ENCODE measurements around the gene HDDC3. TPM values are rescaled to one million over a fixed set of nuclear protein-coding genes. Genes with fewer than 3 reads are reported as not detected.
"Not testable (repeated sequence)": the region's sequence is repeated elsewhere in the genome, so short reads cannot be mapped to it uniquely, and the experiment has no call there.

The HDDC3 gene
- total and polyA plus RNA-seq, 3 experiments from 2014 or later: 34.7 to 43.5 (median 39.5) TPM

- H3K27me3 ChIP-seq (ENCODE audit: insufficient read depth, low read length, poor library complexity, severe bottlenecking); H3K4me3 ChIP-seq (ENCODE audit: low read length); H3K9me3 Mint-ChIP-seq; H3K27ac ChIP-seq (ENCODE audit: low read depth, low read length); H3K9me3 ChIP-seq (ENCODE audit: low read length); H3K27me3 Mint-ChIP-seq; DNase-seq; H3K36me3 ChIP-seq (ENCODE audit: insufficient read depth, low read length): not testable (repeated sequence)
- POLR2A ChIA-PET: interaction anchor here (0.8 kb wide), 1 partner anchor 28 kb away, joined by 11 read pairs; no protein-coding TSS in a partner anchor
- peaks cover 0 to 12% (median 0%) of the 10 kb centered on the region in 3 donors for H3K36me3 Mint-ChIP-seq
- H3K27ac Mint-ChIP-seq: peak overlapping the region in 1 of 8 donors; percentile 23
- H3K4me3 Mint-ChIP-seq: peak overlapping the region in 2 of 7 donors; percentile 13 to 54
- H3K4me1 Mint-ChIP-seq: peaks cover 23 to 33% (median 28%) of the 10 kb centered on the region in 3 donors
- CTCF ChIA-PET: interaction anchor here (2.3 kb wide), 1 partner anchor 8 kb away, joined by 9 read pairs; the partner anchor contains the start of gene UNC45A
- H3K4me1 ChIP-seq (ENCODE audit: insufficient read depth, low read length): peaks cover 21% of the 10 kb centered on the region
These were observed 5.6 kb downstream of the HDDC3 start for GRCh38 chr15:90926766-90927165.

GRCh38 chr15:90924375-90924774 is 8.0 kb downstream of the HDDC3 start:
- Mint-ChIP-seq H3K4me3 (no peak overlapping the region), H3K36me3 (peaks cover 0 to 26% (median 7%) of the 10 kb centered on the region in 3 donors), H3K9me3 (no peaks in the 10 kb centered on the region), H3K4me1 (peaks cover 5 to 10% (median 8%) of the 10 kb centered on the region in 3 donors), H3K27ac (peak overlapping the region in 1 of 8 donors; percentile 44), H3K27me3 (no peaks in the 10 kb centered on the region)
- Histone ChIP-seq H3K4me3 (ENCODE audit: low read length) (no peak overlapping the region), H3K27ac (ENCODE audit: low read depth, low read length) (no peak overlapping the region), H3K4me1 (ENCODE audit: insufficient read depth, low read length) (peaks cover 4% of the 10 kb centered on the region), H3K9me3 (ENCODE audit: low read length) (no peaks in the 10 kb centered on the region), H3K27me3 (ENCODE audit: insufficient read depth, low read length, poor library complexity, severe bottlenecking) (no peaks in the 10 kb centered on the region), H3K36me3 (ENCODE audit: insufficient read depth, low read length) (peaks cover 16% of the 10 kb centered on the region)
- DNase-seq: no peak
- CTCF ChIA-PET: interaction anchor here (0.6 to 4.2 kb wide), 2 partner anchors 8 to 328 kb away, joined by 3 to 32 read pairs; partner anchors contain the start of gene HDDC3
- POLR2A ChIA-PET: interaction anchor here (0.7 kb wide), 1 partner anchor 933 kb away, joined by 7 read pairs; no protein-coding TSS in a partner anchor

GRCh38 chr15:90922712-90923322 is 9.5 kb downstream of the HDDC3 start:
- peak overlapping the region in 4 of 8 donors; percentile 8 to 42 (median 19) for H3K27ac Mint-ChIP-seq
- H3K36me3 ChIP-seq (ENCODE audit: insufficient read depth, low read length): peaks cover 32% of the 10 kb centered on the region
- ChIA-PET CTCF (interaction anchor here (0.9 to 4.2 kb wide), 3 partner anchors 9 to 20 kb away, joined by 3 to 32 read pairs (median 5); partner anchors contain the start of genes HDDC3 and MAN2A2), POLR2A (interaction anchor here (0.6 kb wide), 1 partner anchor 17 kb away, joined by 3 read pairs; no protein-coding TSS in a partner anchor)
- H3K36me3 Mint-ChIP-seq: peaks cover 0 to 39% (median 13%) of the 10 kb centered on the region in 3 donors
- not testable (repeated sequence) for H3K4me3 ChIP-seq (ENCODE audit: low read length); H3K27ac ChIP-seq (ENCODE audit: low read depth, low read length); H3K4me1 Mint-ChIP-seq; H3K9me3 ChIP-seq (ENCODE audit: low read length); H3K27me3 Mint-ChIP-seq; DNase-seq; H3K4me1 ChIP-seq (ENCODE audit: insufficient read depth, low read length); H3K4me3 Mint-ChIP-seq; H3K27me3 ChIP-seq (ENCODE audit: insufficient read depth, low read length, poor library complexity, severe bottlenecking); H3K9me3 Mint-ChIP-seq

GRCh38 chr15:90921887-90922286 is 10.5 kb downstream of the HDDC3 start:
- Mint-ChIP-seq H3K4me1 (peaks cover 0 to 8% (median 0%) of the 10 kb centered on the region in 3 donors), H3K4me3 (no peak overlapping the region), H3K27ac (peak overlapping the region in 1 of 8 donors; percentile 30), H3K27me3 (peaks cover 0 to 3% of the 10 kb centered on the region in 2 donors), H3K36me3 (peaks cover 4 to 48% (median 17%) of the 10 kb centered on the region in 3 donors), H3K9me3 (no peaks in the 10 kb centered on the region)
- H3K4me3 ChIP-seq (ENCODE audit: low read length): no peak overlapping the region
- H3K4me1 ChIP-seq (ENCODE audit: insufficient read depth, low read length): no peaks in the 10 kb centered on the region
- no peak for DNase-seq
- H3K36me3 ChIP-seq (ENCODE audit: insufficient read depth, low read length): peaks cover 40% of the 10 kb centered on the region
- no peaks in the 10 kb centered on the region for H3K9me3 ChIP-seq (ENCODE audit: low read length)
- CTCF ChIA-PET: interaction anchor here (1.8 to 4.2 kb wide), 2 partner anchors 10 to 19 kb away, joined by 5 to 32 read pairs; partner anchors contain the start of genes HDDC3 and MAN2A2
- POLR2A ChIA-PET: no interaction called here
- H3K27ac ChIP-seq (ENCODE audit: low read depth, low read length): no peak overlapping the region
- no peaks in the 10 kb centered on the region for H3K27me3 ChIP-seq (ENCODE audit: insufficient read depth, low read length, poor library complexity, severe bottlenecking)

- POLR2A ChIA-PET: no interaction called here
- Histone ChIP-seq H3K4me3 (ENCODE audit: low read length) (no peak overlapping the region), H3K9me3 (ENCODE audit: low read length) (no peaks in the 10 kb centered on the region), H3K27ac (ENCODE audit: low read depth, low read length) (no peak overlapping the region), H3K27me3 (ENCODE audit: insufficient read depth, low read length, poor library complexity, severe bottlenecking) (no peaks in the 10 kb centered on the region), H3K4me1 (ENCODE audit: insufficient read depth, low read length) (no peaks in the 10 kb centered on the region), H3K36me3 (ENCODE audit: insufficient read depth, low read length) (peaks cover 56% of the 10 kb centered on the region)
- DNase-seq: no peak
- Mint-ChIP-seq H3K4me3 (no peak overlapping the region), H3K27ac (no peak overlapping the region), H3K4me1 (peaks cover 0 to 8% (median 0%) of the 10 kb centered on the region in 3 donors), H3K27me3 (peaks cover 0 to 4% of the 10 kb centered on the region in 2 donors), H3K36me3 (peaks cover 4 to 79% (median 21%) of the 10 kb centered on the region in 3 donors), H3K9me3 (no peaks in the 10 kb centered on the region)
- CTCF ChIA-PET: interaction anchor here (0.8 to 2.1 kb wide), 5 partner anchors 13 to 33 kb away, joined by 3 to 5 read pairs (median 3); partner anchors contain the start of gene HDDC3
These were observed 13.5 kb downstream of the HDDC3 start for GRCh38 chr15:90918835-90919234.

- H3K27me3 Mint-ChIP-seq: peaks cover 0 to 4% of the 10 kb centered on the region in 2 donors
- ChIA-PET CTCF (interaction anchor here (0.8 to 2.1 kb wide), 6 partner anchors 12 to 32 kb away, joined by 3 to 5 read pairs (median 3); partner anchors contain the start of gene HDDC3), POLR2A (no interaction called here)
- H3K4me3 Mint-ChIP-seq: no peak overlapping the region
- DNase-seq: no peak
- no peaks in the 10 kb centered on the region for H3K9me3 Mint-ChIP-seq
- no peaks in the 10 kb centered on the region for H3K9me3 ChIP-seq (ENCODE audit: low read length)
- no peaks in the 10 kb centered on the region for H3K27me3 ChIP-seq (ENCODE audit: insufficient read depth, low read length, poor library complexity, severe bottlenecking)
- peak overlapping the region in 1 of 8 donors; percentile 13 for H3K27ac Mint-ChIP-seq
- no peak overlapping the region for H3K4me3 ChIP-seq (ENCODE audit: low read length)
- no peak overlapping the region for H3K27ac ChIP-seq (ENCODE audit: low read depth, low read length)
- H3K36me3 Mint-ChIP-seq: peaks cover 4 to 85% (median 23%) of the 10 kb centered on the region in 3 donors
- H3K4me1 Mint-ChIP-seq: peaks cover 0 to 8% (median 0%) of the 10 kb centered on the region in 3 donors
- no peaks in the 10 kb centered on the region for H3K4me1 ChIP-seq (ENCODE audit: insufficient read depth, low read length)
- H3K36me3 ChIP-seq (ENCODE audit: insufficient read depth, low read length): peaks cover 62% of the 10 kb centered on the region
These were observed 14.1 kb downstream of the HDDC3 start for GRCh38 chr15:90918034-90918788.

- H3K4me3 Mint-ChIP-seq: no peak overlapping the region
- H3K9me3 Mint-ChIP-seq: no peaks in the 10 kb centered on the region
- no peak for DNase-seq
- H3K36me3 Mint-ChIP-seq: peaks cover 4 to 92% (median 26%) of the 10 kb centered on the region in 3 donors
- Histone ChIP-seq H3K36me3 (ENCODE audit: insufficient read depth, low read length) (peaks cover 68% of the 10 kb centered on the region), H3K27ac (ENCODE audit: low read depth, low read length) (no peak overlapping the region), H3K4me3 (ENCODE audit: low read length) (no peak overlapping the region), H3K27me3 (ENCODE audit: insufficient read depth, low read length, poor library complexity, severe bottlenecking) (no peaks in the 10 kb centered on the region), H3K9me3 (ENCODE audit: low read length) (no peaks in the 10 kb centered on the region), H3K4me1 (ENCODE audit: insufficient read depth, low read length) (no peaks in the 10 kb centered on the region)
- ChIA-PET POLR2A (no interaction called here), CTCF (interaction anchor here (0.9 to 2.1 kb wide), 3 partner anchors 15 to 17 kb away, joined by 3 to 5 read pairs (median 4); partner anchors contain the start of gene HDDC3)
- H3K27me3 Mint-ChIP-seq: peaks cover 0 to 4% of the 10 kb centered on the region in 2 donors
- peaks cover 0 to 4% (median 0%) of the 10 kb centered on the region in 3 donors for H3K4me1 Mint-ChIP-seq
- no peak overlapping the region for H3K27ac Mint-ChIP-seq
These were observed 14.8 kb downstream of the HDDC3 start for GRCh38 chr15:90917569-90917968.
